MM.1S (cell line): ENCODE data around the gene RABGAP1L.

ENCODE experiments used
- EZH2 ChIP-seq: fragments of 300-600 bp; sonication (generic); optimal IDR thresholded peaks from 2 replicates; pipeline ENCODE3; 2017; ENCODE audit warnings: low read depth, mild to moderate bottlenecking, antibody characterized with exemption, low read length, mixed read lengths
- EZH2phosphoT487 ChIP-seq: fragments of 300-600 bp; sonication (generic); IDR thresholded peaks from 2 replicates; pipeline ENCODE4 v1.6.1; 2018; ENCODE audit warnings: antibody characterized with exemption, low read length
- TF ChIP-seq, protein P1 (sequence below): fragments of 300-600 bp; sonication (generic); IDR thresholded peaks from 2 replicates; pipeline ENCODE4 v1.5.1; 2016; ENCODE audit warnings: antibody characterized with exemption, low read length, mixed read lengths

- TF ChIP-seq, protein P1, sequence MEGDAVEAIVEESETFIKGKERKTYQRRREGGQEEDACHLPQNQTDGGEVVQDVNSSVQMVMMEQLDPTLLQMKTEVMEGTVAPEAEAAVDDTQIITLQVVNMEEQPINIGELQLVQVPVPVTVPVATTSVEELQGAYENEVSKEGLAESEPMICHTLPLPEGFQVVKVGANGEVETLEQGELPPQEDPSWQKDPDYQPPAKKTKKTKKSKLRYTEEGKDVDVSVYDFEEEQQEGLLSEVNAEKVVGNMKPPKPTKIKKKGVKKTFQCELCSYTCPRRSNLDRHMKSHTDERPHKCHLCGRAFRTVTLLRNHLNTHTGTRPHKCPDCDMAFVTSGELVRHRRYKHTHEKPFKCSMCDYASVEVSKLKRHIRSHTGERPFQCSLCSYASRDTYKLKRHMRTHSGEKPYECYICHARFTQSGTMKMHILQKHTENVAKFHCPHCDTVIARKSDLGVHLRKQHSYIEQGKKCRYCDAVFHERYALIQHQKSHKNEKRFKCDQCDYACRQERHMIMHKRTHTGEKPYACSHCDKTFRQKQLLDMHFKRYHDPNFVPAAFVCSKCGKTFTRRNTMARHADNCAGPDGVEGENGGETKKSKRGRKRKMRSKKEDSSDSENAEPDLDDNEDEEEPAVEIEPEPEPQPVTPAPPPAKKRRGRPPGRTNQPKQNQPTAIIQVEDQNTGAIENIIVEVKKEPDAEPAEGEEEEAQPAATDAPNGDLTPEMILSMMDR, result no peak
- TF ChIP-seq EZH2phosphoT487 (no peak), EZH2 (no peak)
These were observed 309.7 kb downstream of the RABGAP1L start for GRCh38 chr1:174469052-174469451.
